NCI-H526 (cell line): ENCODE data around the gene FGF5.

Experiments used
- DNase-seq, 2 experiments: peaks; one replicate each; lab custom pipeline; 2025; lab: John Stamatoyannopoulos, UW

The FGF5 gene

DNA sequence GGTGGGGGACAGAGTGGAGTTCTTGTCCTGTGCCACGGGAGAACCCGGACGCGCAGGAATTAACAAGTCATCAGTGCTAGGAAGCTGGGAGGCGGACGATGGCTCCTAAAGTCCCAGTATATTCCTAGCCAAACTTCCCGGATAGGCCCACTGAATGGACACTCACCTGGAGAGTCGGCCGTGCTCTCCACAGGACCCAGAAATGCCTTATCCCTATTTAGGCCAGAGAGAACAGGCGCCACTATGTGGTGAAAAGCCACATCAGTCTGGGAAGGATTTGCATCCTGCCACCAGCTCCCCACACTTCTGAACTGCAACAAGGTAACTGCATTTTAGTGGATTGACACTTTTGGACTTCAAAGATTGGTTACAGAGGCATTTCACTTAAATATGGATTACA is 70.1 kb downstream of the FGF5 start:
- peak; percentile 6 to 46 for DNase-seq

DNA sequence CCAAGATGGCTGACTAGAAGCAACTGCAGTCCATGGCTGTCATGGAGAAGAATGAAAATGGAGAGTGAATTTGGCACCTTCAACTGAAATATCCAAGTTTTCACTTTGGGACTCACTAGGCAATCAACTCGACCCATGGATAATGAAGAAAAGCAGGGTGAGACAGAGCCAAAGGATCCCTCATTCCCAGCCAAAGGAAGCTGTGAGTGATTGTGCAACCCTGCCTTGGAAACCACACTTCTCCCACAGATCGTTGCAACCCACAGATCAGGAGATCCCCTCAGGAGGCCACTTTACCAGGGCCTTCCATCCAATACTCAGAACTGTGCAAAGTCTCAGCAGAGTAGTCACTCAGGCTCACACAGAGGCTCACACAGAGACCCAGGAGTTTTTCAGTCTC is 73.6 kb downstream of the FGF5 start:
- no peak for DNase-seq
